Left colon (tissue), 2 donors: ENCODE data around the gene CARD14. TPM values are rescaled to one million over a fixed set of nuclear protein-coding genes. Genes with fewer than 3 reads are reported as not detected.
"Not testable (repeated sequence)": the region's sequence is repeated elsewhere in the genome, so short reads cannot be mapped to it uniquely, and the experiment has no call there.

Experiments used
- ATAC-seq: fragments of 200-7000 bp; cut with Tn5 transposase; one replicate; pipeline ENCODE4 v1.9.1; 2020; ENCODE audit warnings: mild to moderate bottlenecking, moderate library complexity
- DNase-seq, 2 donors: peaks; one replicate each; pipeline ENCODE4 v3.0.0-alpha.2; 2020
- intact Hi-C, 2 donors: fragments of 100-400 bp; cut with DNase I in 1 of 2; cut with micrococcal nuclease in 1 of 2; formaldehyde crosslinking; loops; one replicate each; pipeline versions ENCODE4 v1.11.2 to v1.14.0; 2022; cut with DNase I, micrococcal nuclease
- total RNA-seq, 2 donors: library from RNA; stranded (reverse); fragmentation: NEBNext Ultra II Directional; extraction: Animal tissue kit (Norgen Biotek cat#: 25700); gene quantifications; one replicate each; pipeline ENCODE4 v1.2.1, GENCODE V29; 2021
- donor health status: DM: no; HTN: no; CAD: no.
- donor health status: DM: yes; HTN: yes; CAD: no.

The CARD14 gene
- total RNA-seq, 2 donors from 2014 or later, result 0.64 to 1.3 TPM

GRCh38 chr17:80146121-80147034, 23.5 kb upstream of the CARD14 start:
- intact Hi-C loops, result no loop called here
- peak; percentile 16 for ATAC-seq
- peak in 1 of 2 donors; percentile 34 for DNase-seq

- DNase-seq (peak; percentile 99), ATAC-seq (peak; percentile 95)
- intact Hi-C loops, result no loop called here
Observed at GRCh38 chr17:80147035-80147822, 22.6 kb upstream of the CARD14 start, which contains the start of gene EIF4A3. Gene EIF4A3 (minus strand): TSS chr17:80147128. CDS start chr17:80146961, 167 bp downstream.

GRCh38 chr17:80151333-80151732, 18.5 kb upstream of the CARD14 start:
- ATAC-seq, result no peak
- DNase-seq, result no peak
- intact Hi-C loops, result no loop called here

- intact Hi-C loops, result no loop called here
- ATAC-seq, result no peak
- no peak for DNase-seq
Observed at GRCh38 chr17:80152081-80152702, 17.6 kb upstream of the CARD14 start.

GRCh38 chr17:80153004-80153403, 16.8 kb upstream of the CARD14 start:
- intact Hi-C loops, result no loop called here
- no peak for ATAC-seq
- no peak for DNase-seq

GRCh38 chr17:80154166-80154565, 15.7 kb upstream of the CARD14 start:
- ATAC-seq (no peak), DNase-seq (no peak)
- intact Hi-C loops, result no loop called here

- DNase-seq, intact Hi-C loops, ATAC-seq: not testable (repeated sequence)
Observed at GRCh38 chr17:80155600-80155999, 14.2 kb upstream of the CARD14 start.

- no peak for DNase-seq
- no peak for ATAC-seq
- intact Hi-C loops, result no loop called here
Observed at GRCh38 chr17:80158846-80159245, 11.0 kb upstream of the CARD14 start.

- DNase-seq (no peak), ATAC-seq (no peak)
- intact Hi-C loops, result no loop called here
Observed at GRCh38 chr17:80160536-80160935, 9.3 kb upstream of the CARD14 start.

- intact Hi-C loops, result no loop called here
- ATAC-seq (no peak), DNase-seq (no peak)
Observed at GRCh38 chr17:80163336-80163735, 6.5 kb upstream of the CARD14 start.

- DNase-seq, result no peak
- no peak for ATAC-seq
- intact Hi-C loops, result no loop called here
Observed at GRCh38 chr17:80164185-80164584, 5.6 kb upstream of the CARD14 start.

GRCh38 chr17:80166446-80166845, 3.4 kb upstream of the CARD14 start:
- no peak for DNase-seq
- no peak for ATAC-seq
- intact Hi-C loops, result no loop called here

- intact Hi-C loops, result no loop called here
- no peak for ATAC-seq
- DNase-seq, result no peak
Observed at GRCh38 chr17:80168371-80168770, 1.5 kb upstream of the CARD14 start.

GRCh38 chr17:80169107-80169506, 723 bp upstream of the CARD14 start:
- ATAC-seq, result no peak
- intact Hi-C loops, result no loop called here
- no peak for DNase-seq

GRCh38 chr17:80171681-80172080, 1.9 kb downstream of the CARD14 start:
- DNase-seq, result no peak
- intact Hi-C loops, result no loop called here
- ATAC-seq, result no peak

GRCh38 chr17:80173126-80173525, 3.3 kb downstream of the CARD14 start:
- intact Hi-C loops, result no loop called here
- DNase-seq, result no peak
- ATAC-seq, result no peak

GRCh38 chr17:80173916-80174315, 4.1 kb downstream of the CARD14 start:
- ATAC-seq, result no peak
- intact Hi-C loops, result no loop called here
- DNase-seq, result no peak

- intact Hi-C loops, result no loop called here
- no peak for ATAC-seq
- no peak for DNase-seq
Observed at GRCh38 chr17:80176757-80177156, 6.9 kb downstream of the CARD14 start.

GRCh38 chr17:80177986-80178595, 8.3 kb downstream of the CARD14 start:
- intact Hi-C loops, result no loop called here
- ATAC-seq, result peak; percentile 94
- DNase-seq, result peak; percentile 51 to 57
